GM23338 (cell line): Measurements from ENCODE around the gene C3orf85. TPM values are rescaled to one million over a fixed set of nuclear protein-coding genes. Genes with fewer than 3 reads are reported as not detected.

Experiments used
- ATAC-seq: fragments of 200-7000 bp; cut with Tn5 transposase; 3 replicates; pipeline ENCODE4 v1.9.1; 2020
- DNase-seq: peaks from one replicate; pipeline ENCODE4 v3.0.0-alpha.2; 2015; ENCODE audit warnings: low spot score
- H2AFZ ChIP-seq: fragments of 200-600 bp; sonication (generic); 2 replicates; pipeline ENCODE4 v1.8.0; 2016; ENCODE audit warnings: antibody characterized with exemption, mild to moderate bottlenecking, moderate library complexity
- H3F3A ChIP-seq: fragments of 200-600 bp; sonication (generic); replicated peaks from 2 replicates; pipeline ENCODE4 v1.8.0; 2017; ENCODE audit warnings: antibody characterized with exemption, mixed run types, low read depth
- H3K27ac ChIP-seq: fragments of 200-600 bp; sonication (generic); 2 replicates; pipeline ENCODE4 v1.6.1; 2016; ENCODE audit warnings: low read depth
- H3K27me3 ChIP-seq: fragments of 200-600 bp; sonication (generic); 2 replicates; pipeline ENCODE4 v1.8.0; 2016; ENCODE audit warnings: mild to moderate bottlenecking, mixed run types, moderate library complexity; ENCODE audit not compliant: insufficient read depth
- H3K36me3 ChIP-seq: fragments of 200-600 bp; sonication (generic); 2 replicates; pipeline ENCODE4 v1.8.0; 2016; ENCODE audit warnings: mild to moderate bottlenecking; ENCODE audit not compliant: insufficient read depth
- H3K4me1 ChIP-seq: fragments of 200-600 bp; sonication (generic); 2 replicates; pipeline ENCODE4 v1.8.0; 2016; ENCODE audit warnings: mild to moderate bottlenecking, moderate library complexity; ENCODE audit not compliant: insufficient read depth
- H3K4me2 ChIP-seq: fragments of 200-600 bp; sonication (generic); 2 replicates; pipeline ENCODE4 v1.7.1; 2017; ENCODE audit warnings: mixed run types
- H3K4me3 ChIP-seq: fragments of 200-600 bp; sonication (generic); 2 replicates; pipeline ENCODE4 v1.6.1; 2016; ENCODE audit warnings: mixed run types
- H3K79me2 ChIP-seq: fragments of 200-600 bp; sonication (generic); replicated peaks from 2 replicates; pipeline ENCODE4 v1.8.0; 2017; ENCODE audit warnings: mild to moderate bottlenecking; ENCODE audit not compliant: insufficient read depth
- H3K9me2 ChIP-seq: fragments of 200-600 bp; sonication (generic); 2 replicates; pipeline ENCODE4 v1.8.0; 2017; ENCODE audit not compliant: insufficient read depth
- H4K20me1 ChIP-seq: fragments of 200-600 bp; sonication (generic); replicated peaks from 2 replicates; pipeline ENCODE4 v1.8.0; 2017; ENCODE audit warnings: mild to moderate bottlenecking; ENCODE audit not compliant: insufficient read depth
- H3K27ac Mint-ChIP-seq: 2 replicates; pipeline ENCODE4 v1.8.0; 2020; ENCODE audit warnings: inconsistent platforms, mild to moderate bottlenecking, moderate library complexity, mixed read lengths
- H3K27me3 Mint-ChIP-seq: 3 replicates; pipeline ENCODE4 v1.8.0; 2022; ENCODE audit warnings: low read depth, mild to moderate bottlenecking, moderate library complexity, mixed read lengths, inconsistent platforms; ENCODE audit not compliant: insufficient read depth, poor library complexity
- H3K36me3 Mint-ChIP-seq: 3 replicates; pipeline ENCODE4 v1.8.0; 2021; ENCODE audit warnings: low read depth, mild to moderate bottlenecking, inconsistent platforms, moderate library complexity, mixed read lengths
- H3K4me1 Mint-ChIP-seq: 3 replicates; pipeline ENCODE4 v1.8.0; 2020; ENCODE audit warnings: mild to moderate bottlenecking, inconsistent platforms, mixed read lengths
- H3K4me3 Mint-ChIP-seq: 3 replicates; pipeline ENCODE4 v1.8.0; 2021; ENCODE audit warnings: moderate library complexity, mild to moderate bottlenecking, inconsistent platforms, mixed read lengths
- H3K9me3 Mint-ChIP-seq: 3 replicates; pipeline ENCODE4 v1.8.0; 2020; ENCODE audit warnings: moderate library complexity, mild to moderate bottlenecking, inconsistent platforms, mixed read lengths
- CREB1 ChIP-seq: fragments of 250-450 bp; sonication (Bioruptor Pico); IDR thresholded peaks from 2 replicates; pipeline ENCODE4 v1.5.0; 2020; ENCODE audit warnings: low read depth, mild to moderate bottlenecking, moderate library complexity
- CTCF ChIP-seq, 2 experiments: fragments of 200-600 bp in 1 of 2; sonication (generic) in 1 of 2; conservative IDR thresholded peaks; 2 replicates each; pipeline versions ENCODE4 v1.5.1 to v1.6.1; 2016 to 2017; ENCODE audit warnings: antibody characterized with exemption in 2 of 2, low read depth in 2 of 2, mild to moderate bottlenecking in 2 of 2, moderate library complexity in 1 of 2
- EZH2phosphoT487 ChIP-seq: fragments of 200-600 bp; sonication (generic); IDR thresholded peaks from one replicate; pipeline ENCODE4 v1.8.1; 2018; ENCODE audit warnings: antibody characterized with exemption; ENCODE audit not compliant: unreplicated experiment
- NANOG ChIP-seq: IDR thresholded peaks from 2 replicates; pipeline ENCODE4 v1.6.1; 2016; ENCODE audit warnings: antibody characterized with exemption, borderline replicate concordance
- REST ChIP-seq: IDR thresholded peaks from one replicate; pipeline ENCODE4 v1.6.1; 2018; ENCODE audit warnings: antibody characterized with exemption; ENCODE audit not compliant: unreplicated experiment
- ZNF331 ChIP-seq: fragments of 250-450 bp; sonication (Bioruptor Pico); IDR thresholded peaks from 2 replicates; pipeline ENCODE4 v1.5.0; 2020; ENCODE audit warnings: low read depth, mild to moderate bottlenecking, moderate library complexity
- polyA plus RNA-seq: library from polyadenylated mRNA; unstranded; fragments of >200 nt; fragmentation: Nextera tagmentation; extraction: Ambion mirVana; gene quantifications from 2 replicates; pipeline ENCODE4 v1.2.1, GENCODE V29; 2016
- total RNA-seq: library from RNA; depleted of rRNA; stranded (reverse); fragments of >200 nt; shearing (Covaris generic); gene quantifications from 2 replicates; pipeline ENCODE4 v1.2.3, GENCODE V29; 2014

C3orf85 gene
- total and polyA plus RNA-seq, 2 experiments from 2014 or later: not detected

GRCh38 chr3:109117939-109118338, 18.6 kb upstream of the C3orf85 start, which contains the start of gene MORC1:
Gene MORC1, minus strand, starts transcription at chr3:109118134. Its CDS starts 75 bp downstream, at chr3:109118059.
- Histone ChIP-seq H3K27ac (no peak within 1 kb of the TSS), H3K36me3 (no peaks in the 10 kb centered on the region), H3K4me3 (no peak within 1 kb of the TSS), H3K9me2 (no peaks in the 10 kb centered on the region), H4K20me1 (no peaks in the 10 kb centered on the region), H3K79me2 (no peaks in the 10 kb centered on the region), H2AFZ (no peak within 1 kb of the TSS; the same call in 1 of the 2 replicates), H3K4me2 (no peak within 1 kb of the TSS), H3K27me3 (no peaks in the 10 kb centered on the region), H3K4me1 (no peaks in the 10 kb centered on the region), H3F3A (no peaks in the 10 kb centered on the region)
- DNase-seq: no peak
- Mint-ChIP-seq H3K36me3 (peaks cover 9% of the 10 kb centered on the region), H3K4me1 (no peaks in the 10 kb centered on the region; the same call in 2 of the 3 replicates), H3K27ac (no peak within 1 kb of the TSS), H3K27me3 (no peaks in the 10 kb centered on the region), H3K4me3 (no peak within 1 kb of the TSS), H3K9me3 (peaks cover 8% of the 10 kb centered on the region)
- ATAC-seq: no peak
- TF ChIP-seq CTCF (conservative IDR thresholded peaks at IDR 0.05; ENCODE audit: low read depth in 2 of 2) (peak; percentile 11 to 44; a peak in 2 of 4 replicates), EZH2phosphoT487 (no peak)

- Histone ChIP-seq H3K36me3 (no peaks in the 10 kb centered on the region), H3K4me1 (no peaks in the 10 kb centered on the region), H3K27me3 (no peaks in the 10 kb centered on the region), H3K79me2 (no peaks in the 10 kb centered on the region), H2AFZ (no peak overlapping the region; the same call in 1 of the 2 replicates), H3K9me2 (no peaks in the 10 kb centered on the region), H3F3A (no peaks in the 10 kb centered on the region), H3K4me3 (no peak overlapping the region), H3K27ac (no peak overlapping the region), H4K20me1 (no peaks in the 10 kb centered on the region), H3K4me2 (no peak overlapping the region)
- DNase-seq (no peak), ATAC-seq (no peak)
- TF ChIP-seq NANOG: no peak
- no peak for TF ChIP-seq REST
- no peak for TF ChIP-seq ZNF331 (CRISPR knock-in tag)
- TF ChIP-seq CREB1 (CRISPR knock-in tag): no peak
- peaks cover 11% of the 10 kb centered on the region for H3K36me3 Mint-ChIP-seq
- H3K27me3 Mint-ChIP-seq: no peaks in the 10 kb centered on the region
- no peak overlapping the region for H3K4me3 Mint-ChIP-seq
- no peak overlapping the region for H3K27ac Mint-ChIP-seq
- H3K9me3 Mint-ChIP-seq: peaks cover 14% of the 10 kb centered on the region
- H3K4me1 Mint-ChIP-seq: no peaks in the 10 kb centered on the region; the same call in 2 of the 3 replicates
Measured at GRCh38 chr3:109118584-109118983, 17.9 kb upstream of the C3orf85 start.
